Measurements from ENCODE around the gene RBFOX2.
"Not testable (repeated sequence)": the region's sequence is repeated elsewhere in the genome, so short reads cannot be mapped to it uniquely, and the experiment has no call there.

The RBFOX2 gene

GRCh38 chr22:35806668-35807067 lies 222.0 kb downstream of the RBFOX2 start:
- not testable (repeated sequence) for DNase-seq

GRCh38 chr22:35805466-35805865 lies 223.2 kb downstream of the RBFOX2 start:
- DNase-seq, result no peak

GRCh38 chr22:35804421-35804820 lies 224.2 kb downstream of the RBFOX2 start:
- no peak for DNase-seq

GRCh38 chr22:35802885-35803284 lies 225.7 kb downstream of the RBFOX2 start:
- DNase-seq, result no peak

GRCh38 chr22:35801301-35801700 lies 227.3 kb downstream of the RBFOX2 start:
- not testable (repeated sequence) for DNase-seq

- no peak for DNase-seq
Observed at GRCh38 chr22:35799150-35799549, 229.5 kb downstream of the RBFOX2 start.

- DNase-seq, result no peak
Observed at GRCh38 chr22:35797411-35797810, 231.2 kb downstream of the RBFOX2 start.

- no peak for DNase-seq
Observed at GRCh38 chr22:35795476-35795875, 233.1 kb downstream of the RBFOX2 start.

GRCh38 chr22:35792506-35792905 lies 236.1 kb downstream of the RBFOX2 start:
- no peak for DNase-seq

- not testable (repeated sequence) for DNase-seq
Observed at GRCh38 chr22:35791788-35792187, 236.8 kb downstream of the RBFOX2 start.

- no peak for DNase-seq
Observed at GRCh38 chr22:35785181-35785923, 243.3 kb downstream of the RBFOX2 start.

- DNase-seq, result no peak
Observed at GRCh38 chr22:35784633-35785032, 244.0 kb downstream of the RBFOX2 start.

- no peak for DNase-seq
Observed at GRCh38 chr22:35783943-35784614, 244.5 kb downstream of the RBFOX2 start.

- DNase-seq, result no peak
Observed at GRCh38 chr22:35782504-35782903, 246.1 kb downstream of the RBFOX2 start.

GRCh38 chr22:35781898-35782297 lies 246.7 kb downstream of the RBFOX2 start:
- DNase-seq, result no peak

- no peak for DNase-seq
Observed at GRCh38 chr22:35777335-35777975, 251.2 kb downstream of the RBFOX2 start.

- DNase-seq, result no peak
Observed at GRCh38 chr22:35775339-35775738, 253.3 kb downstream of the RBFOX2 start.

GRCh38 chr22:35769974-35770373 lies 258.6 kb downstream of the RBFOX2 start:
- DNase-seq, result no peak

GRCh38 chr22:35766654-35767580 lies 261.7 kb downstream of the RBFOX2 start:
- no peak for DNase-seq

- DNase-seq, result no peak
Observed at GRCh38 chr22:35761037-35761436, 267.6 kb downstream of the RBFOX2 start.

GRCh38 chr22:35758394-35758793 lies 270.2 kb downstream of the RBFOX2 start:
- no peak for DNase-seq

- DNase-seq, result no peak
Observed at GRCh38 chr22:35756722-35757121, 271.9 kb downstream of the RBFOX2 start.

GRCh38 chr22:35754761-35755160 lies 273.9 kb downstream of the RBFOX2 start:
- DNase-seq, result no peak

Measured in CD4-positive, alpha-beta T cell treated with Interleukin-21 for 1 hour (primary cell).